Fibroblast of peridontal ligament (primary cell): ENCODE measurements around the gene GSTO1.

Experiments
- DNase-seq: peaks from one replicate; pipeline ENCODE4 v3.0.0-alpha.2; 2010; ENCODE audit errors: extremely low read depth

Gene GSTO1

GRCh38 chr10:104303594-104304355 lies 49.1 kb downstream of the GSTO1 start:
- DNase-seq = no peak

GRCh38 chr10:104304356-104304745 lies 49.7 kb downstream of the GSTO1 start:
- DNase-seq = no peak

- DNase-seq = no peak
Observed at GRCh38 chr10:104304927-104305326, 50.2 kb downstream of the GSTO1 start.

GRCh38 chr10:104306897-104307296 lies 52.2 kb downstream of the GSTO1 start:
- DNase-seq = no peak

GRCh38 chr10:104307576-104308438 lies 53.1 kb downstream of the GSTO1 start:
- DNase-seq = no peak

GRCh38 chr10:104308439-104308903 lies 53.8 kb downstream of the GSTO1 start:
- DNase-seq = no peak

GRCh38 chr10:104309980-104310978 lies 55.6 kb downstream of the GSTO1 start:
- DNase-seq = peak; percentile 87

GRCh38 chr10:104311184-104311720 lies 56.6 kb downstream of the GSTO1 start:
- no peak for DNase-seq

GRCh38 chr10:104314591-104315485 lies 60.1 kb downstream of the GSTO1 start:
- DNase-seq = no peak

- DNase-seq = no peak
Observed at GRCh38 chr10:104315486-104315921, 60.8 kb downstream of the GSTO1 start.

- no peak for DNase-seq
Observed at GRCh38 chr10:104316321-104317099, 61.8 kb downstream of the GSTO1 start.
